Measurements from ENCODE around the gene CCDC86.

CCDC86 gene

GRCh38 chr11:60899046-60899936 lies 57.4 kb downstream of the CCDC86 start:
- no peak for DNase-seq

DNA sequence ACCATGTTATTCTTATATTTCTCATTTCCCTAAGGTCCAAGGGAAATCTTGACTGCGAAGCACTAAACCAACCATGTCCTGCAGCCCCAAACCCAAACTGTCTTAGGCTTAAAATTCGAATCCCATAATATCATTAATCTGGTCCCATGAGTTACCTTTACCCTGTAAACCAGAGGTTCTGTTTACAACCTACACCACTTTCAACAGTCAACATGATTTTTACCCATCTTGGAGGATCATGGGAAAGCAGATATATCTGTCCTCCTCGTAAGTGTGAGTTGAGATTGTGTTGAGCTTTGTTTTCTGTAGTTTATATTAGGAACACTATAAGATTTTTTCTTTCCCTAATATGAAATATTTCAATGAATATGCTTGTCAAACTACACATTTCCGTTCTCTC lies 58.1 kb downstream of the CCDC86 start:
- no peak for DNase-seq

All from SIG-M5 (cell line).